ENCODE measurements around the gene MAMLD1. TPM values are rescaled to one million over a fixed set of nuclear protein-coding genes. Genes with fewer than 3 reads are reported as not detected.

The MAMLD1 gene
- total RNA-seq, 3 donors from 2014 or later (not counting 1 experiment from before 2014, with no cell fraction given): 0.23 to 1.1 (median 0.45) TPM

GRCh38 chrX:150527108-150527507, 164.0 kb downstream of the MAMLD1 start:
- WGBS (ENCODE audit: insufficient coverage): 83% methylated on average over 3 of the region's 3 CpGs
- Mint-ChIP-seq H3K4me1 (no peaks in the 10 kb centered on the region), H3K27ac (no peak overlapping the region)

GRCh38 chrX:150529587-150529986, 166.5 kb downstream of the MAMLD1 start:
- no CpG with 5 or more reads among the region's 3 CpGs for WGBS (ENCODE audit: insufficient coverage)
- Mint-ChIP-seq H3K4me1 (no peaks in the 10 kb centered on the region), H3K9me3 (no peaks in the 10 kb centered on the region), H3K4me3 (no peak overlapping the region), H3K27me3 (ENCODE audit: low read depth in 2 of 2) (peaks cover 0 to 2% of the 10 kb centered on the region in 2 donors), H3K36me3 (no peaks in the 10 kb centered on the region), H3K27ac (no peak overlapping the region)
- Histone ChIP-seq H3K27me3 (ENCODE audit: control insufficient read depth, insufficient read depth, low read length) (no peaks in the 10 kb centered on the region), H3K36me3 (ENCODE audit: control insufficient read depth, insufficient read depth, low read length) (no peaks in the 10 kb centered on the region), H3K27ac (ENCODE audit: low read length) (no peak overlapping the region), H3K4me3 (ENCODE audit: low read length) (no peak overlapping the region), H3K9me3 (ENCODE audit: control insufficient read depth, insufficient read depth, low read length) (no peaks in the 10 kb centered on the region), H3K4me1 (ENCODE audit: control insufficient read depth, insufficient read depth, low read length) (no peaks in the 10 kb centered on the region)
- DNase-seq (no peak), ATAC-seq (no peak)
- no peak for TF ChIP-seq CTCF (IDR thresholded peaks at IDR 0.05)
- intact Hi-C loops (cut with micrococcal nuclease): no loop called here

More at GRCh38 chrX:150527108-150527507, 164.0 kb downstream of the MAMLD1 start:
- Mint-ChIP-seq H3K4me3 (no peak overlapping the region), H3K36me3 (no peaks in the 10 kb centered on the region), H3K9me3 (no peaks in the 10 kb centered on the region), H3K27me3 (ENCODE audit: low read depth in 2 of 2) (peaks cover 0 to 5% of the 10 kb centered on the region in 2 donors)
- Histone ChIP-seq H3K36me3 (ENCODE audit: control insufficient read depth, insufficient read depth, low read length) (no peaks in the 10 kb centered on the region), H3K27me3 (ENCODE audit: control insufficient read depth, insufficient read depth, low read length) (no peaks in the 10 kb centered on the region), H3K4me1 (ENCODE audit: control insufficient read depth, insufficient read depth, low read length) (no peaks in the 10 kb centered on the region), H3K4me3 (ENCODE audit: low read length) (no peak overlapping the region), H3K9me3 (ENCODE audit: control insufficient read depth, insufficient read depth, low read length) (no peaks in the 10 kb centered on the region), H3K27ac (ENCODE audit: low read length) (no peak overlapping the region)
- intact Hi-C loops (cut with micrococcal nuclease): no loop called here
- no peak for TF ChIP-seq CTCF (IDR thresholded peaks at IDR 0.05)
- ATAC-seq (no peak), DNase-seq (no peak)

GRCh38 chrX:150530821-150531220, 167.7 kb downstream of the MAMLD1 start:
- no peaks in the 10 kb centered on the region for H3K9me3 ChIP-seq (ENCODE audit: control insufficient read depth, insufficient read depth, low read length)
- Mint-ChIP-seq H3K36me3 (no peaks in the 10 kb centered on the region), H3K27ac (no peak overlapping the region), H3K4me1 (no peaks in the 10 kb centered on the region), H3K27me3 (ENCODE audit: low read depth in 2 of 2) (peaks cover 0 to 2% of the 10 kb centered on the region in 2 donors), H3K4me3 (no peak overlapping the region), H3K9me3 (no peaks in the 10 kb centered on the region)
- no peak for DNase-seq
- no peaks in the 10 kb centered on the region for H3K4me1 ChIP-seq (ENCODE audit: control insufficient read depth, insufficient read depth, low read length)
- no peak for ATAC-seq
- intact Hi-C loops (cut with micrococcal nuclease): no loop called here
- 91% methylated on average over 5 of the region's 7 CpGs for WGBS (ENCODE audit: insufficient coverage)
- no peak overlapping the region for H3K27ac ChIP-seq (ENCODE audit: low read length)
- H3K36me3 ChIP-seq (ENCODE audit: control insufficient read depth, insufficient read depth, low read length): no peaks in the 10 kb centered on the region
- no peak for TF ChIP-seq CTCF (IDR thresholded peaks at IDR 0.05)
- no peak overlapping the region for H3K4me3 ChIP-seq (ENCODE audit: low read length)
- no peaks in the 10 kb centered on the region for H3K27me3 ChIP-seq (ENCODE audit: control insufficient read depth, insufficient read depth, low read length)

- WGBS (ENCODE audit: insufficient coverage): 94% methylated on average over 4 of the region's 4 CpGs
- H3K9me3 ChIP-seq (ENCODE audit: control insufficient read depth, insufficient read depth, low read length): peaks cover 2% of the 10 kb centered on the region
- Mint-ChIP-seq H3K4me1 (no peaks in the 10 kb centered on the region), H3K4me3 (no peak overlapping the region), H3K27ac (no peak overlapping the region), H3K27me3 (ENCODE audit: low read depth in 2 of 2) (peaks cover 0 to 2% of the 10 kb centered on the region in 2 donors), H3K9me3 (no peaks in the 10 kb centered on the region), H3K36me3 (no peaks in the 10 kb centered on the region)
- no peak overlapping the region for H3K4me3 ChIP-seq (ENCODE audit: low read length)
- DNase-seq: no peak
- H3K27ac ChIP-seq (ENCODE audit: low read length): no peak overlapping the region
- intact Hi-C loops (cut with micrococcal nuclease): no loop called here
- no peaks in the 10 kb centered on the region for H3K27me3 ChIP-seq (ENCODE audit: control insufficient read depth, insufficient read depth, low read length)
- no peak for TF ChIP-seq CTCF (IDR thresholded peaks at IDR 0.05)
- H3K4me1 ChIP-seq (ENCODE audit: control insufficient read depth, insufficient read depth, low read length): no peaks in the 10 kb centered on the region
- H3K36me3 ChIP-seq (ENCODE audit: control insufficient read depth, insufficient read depth, low read length): no peaks in the 10 kb centered on the region
- no peak for ATAC-seq
Measured at GRCh38 chrX:150531467-150531866, 168.3 kb downstream of the MAMLD1 start.

Data from natural killer cell (primary cell).